GM19193 (cell line): ENCODE measurements around the gene ATF3.

Source experiments
- POLR2A ChIP-seq: IDR thresholded peaks from 4 replicates; pipeline ENCODE4 v1.6.1; 2011; ENCODE audit not compliant: insufficient read depth, insufficient read length; ENCODE audit errors: extremely low read depth

ATF3 gene

DNA sequence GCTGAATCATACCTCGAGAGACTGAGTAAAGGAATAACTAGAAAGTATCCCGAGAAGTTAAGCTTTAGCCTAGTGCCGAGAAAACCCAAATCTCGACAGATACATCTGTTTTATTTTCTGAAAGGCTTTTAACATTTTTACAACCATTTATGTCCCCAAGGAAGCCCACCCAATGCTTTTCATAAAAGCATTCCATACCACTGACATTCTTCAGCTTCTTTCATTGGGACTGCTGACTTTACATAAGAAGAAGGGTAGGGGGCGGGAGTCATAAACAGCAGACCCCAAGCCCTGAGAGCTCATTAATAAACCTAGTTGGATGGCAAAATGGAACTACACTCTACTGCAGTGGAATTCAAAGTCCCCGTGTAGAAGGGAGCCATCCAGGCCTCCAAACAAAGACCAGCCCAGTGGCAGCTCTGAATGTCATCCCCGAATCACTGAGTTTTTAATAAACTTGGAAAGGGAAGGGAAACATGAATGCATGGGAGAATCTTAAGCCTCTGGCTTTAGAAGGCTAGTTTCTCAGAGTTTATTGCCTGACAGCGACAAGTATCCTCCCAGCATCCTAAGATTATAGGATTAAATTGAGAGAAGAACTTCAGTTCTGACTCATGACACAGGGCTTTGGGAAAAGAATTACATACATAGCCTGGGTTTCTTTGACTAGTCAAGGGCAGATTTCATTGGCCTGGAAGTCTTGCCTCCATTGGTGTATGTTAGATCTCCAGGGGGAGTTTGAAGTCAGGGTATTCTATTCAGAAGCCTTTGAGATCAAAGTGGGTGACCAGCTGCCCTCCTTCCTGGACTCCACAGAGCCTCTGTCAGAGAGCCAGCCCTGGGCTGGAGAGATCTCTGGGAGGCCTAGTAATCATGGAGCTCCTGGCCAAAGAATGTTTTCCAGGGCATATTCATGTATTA lies 3.7 kb downstream of the ATF3 start:
- no peak for TF ChIP-seq POLR2A

GRCh38 chr1:212613440-212614335 lies 5.1 kb downstream of the ATF3 start:
- no peak for TF ChIP-seq POLR2A

DNA sequence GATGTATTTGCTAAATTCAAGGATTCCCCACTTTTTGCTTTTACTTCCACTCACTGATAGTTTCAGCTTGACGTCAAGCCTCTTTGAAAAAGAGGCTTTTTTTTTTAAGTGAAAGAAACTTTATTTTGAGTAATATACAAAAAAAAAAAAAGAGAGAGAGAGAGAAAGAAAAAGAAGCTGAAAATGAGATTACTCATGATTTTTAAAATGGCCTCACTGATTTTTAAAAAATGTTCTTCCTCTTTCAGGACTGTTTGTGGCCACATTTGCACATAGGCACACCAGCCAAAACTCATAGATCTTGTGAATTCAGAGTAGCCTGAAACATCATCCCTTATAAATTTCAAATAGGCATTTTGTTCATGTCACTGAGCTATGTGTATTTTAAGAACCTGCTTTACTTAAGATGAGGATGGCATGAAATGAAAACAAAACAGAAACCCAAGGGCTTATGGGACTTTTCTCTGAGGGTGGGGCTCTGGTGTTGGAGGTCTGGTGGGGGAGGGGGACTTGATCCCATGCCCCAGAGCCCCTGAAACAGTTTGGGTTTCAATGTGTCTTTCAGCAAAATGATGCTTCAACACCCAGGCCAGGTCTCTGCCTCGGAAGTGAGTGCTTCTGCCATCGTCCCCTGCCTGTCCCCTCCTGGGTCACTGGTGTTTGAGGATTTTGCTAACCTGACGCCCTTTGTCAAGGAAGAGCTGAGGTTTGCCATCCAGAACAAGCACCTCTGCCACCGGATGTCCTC lies 6.1 kb downstream of the ATF3 start:
- no peak for TF ChIP-seq POLR2A

GRCh38 chr1:212615201-212615470 lies 6.6 kb downstream of the ATF3 start:
- TF ChIP-seq POLR2A, result no peak

DNA sequence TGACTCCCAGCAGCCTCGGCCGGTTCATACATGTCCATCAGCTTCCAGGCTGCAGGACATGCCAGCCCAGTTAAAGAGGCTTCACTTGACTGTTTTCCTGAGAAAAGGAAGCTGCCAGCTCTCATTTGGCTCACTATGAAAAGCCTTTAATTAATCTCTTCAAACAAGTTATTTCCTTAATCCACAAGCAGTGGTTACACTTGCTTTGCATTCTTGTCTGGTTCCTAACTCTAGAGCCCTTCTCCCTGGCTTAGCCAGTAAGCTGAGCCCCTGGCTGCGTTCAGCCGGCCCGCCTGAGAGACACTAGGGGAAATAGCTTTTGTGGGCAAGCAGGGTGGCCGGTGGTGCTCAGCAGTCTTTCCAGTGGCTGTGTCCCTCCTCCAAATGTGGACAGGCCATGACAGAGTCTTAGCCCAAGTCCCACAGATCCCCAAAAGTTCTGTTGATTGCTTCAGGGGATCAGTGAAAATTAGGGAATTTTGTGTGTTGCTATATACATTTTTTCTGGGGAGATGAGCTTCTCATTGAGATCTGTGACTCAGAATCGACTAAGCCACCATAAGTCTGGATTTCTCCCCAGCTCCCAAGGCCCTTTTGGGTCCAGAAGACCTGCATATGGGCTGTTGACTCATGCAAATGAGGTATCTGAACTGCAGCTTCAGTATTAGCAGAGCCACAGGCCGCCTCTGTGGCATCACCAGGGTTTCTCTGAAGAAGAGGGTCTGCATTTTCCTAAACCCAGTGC lies 10.1 kb downstream of the ATF3 start:
- TF ChIP-seq POLR2A, result no peak

- no peak for TF ChIP-seq POLR2A
Measured at GRCh38 chr1:212620293-212620692, 11.7 kb downstream of the ATF3 start.

DNA sequence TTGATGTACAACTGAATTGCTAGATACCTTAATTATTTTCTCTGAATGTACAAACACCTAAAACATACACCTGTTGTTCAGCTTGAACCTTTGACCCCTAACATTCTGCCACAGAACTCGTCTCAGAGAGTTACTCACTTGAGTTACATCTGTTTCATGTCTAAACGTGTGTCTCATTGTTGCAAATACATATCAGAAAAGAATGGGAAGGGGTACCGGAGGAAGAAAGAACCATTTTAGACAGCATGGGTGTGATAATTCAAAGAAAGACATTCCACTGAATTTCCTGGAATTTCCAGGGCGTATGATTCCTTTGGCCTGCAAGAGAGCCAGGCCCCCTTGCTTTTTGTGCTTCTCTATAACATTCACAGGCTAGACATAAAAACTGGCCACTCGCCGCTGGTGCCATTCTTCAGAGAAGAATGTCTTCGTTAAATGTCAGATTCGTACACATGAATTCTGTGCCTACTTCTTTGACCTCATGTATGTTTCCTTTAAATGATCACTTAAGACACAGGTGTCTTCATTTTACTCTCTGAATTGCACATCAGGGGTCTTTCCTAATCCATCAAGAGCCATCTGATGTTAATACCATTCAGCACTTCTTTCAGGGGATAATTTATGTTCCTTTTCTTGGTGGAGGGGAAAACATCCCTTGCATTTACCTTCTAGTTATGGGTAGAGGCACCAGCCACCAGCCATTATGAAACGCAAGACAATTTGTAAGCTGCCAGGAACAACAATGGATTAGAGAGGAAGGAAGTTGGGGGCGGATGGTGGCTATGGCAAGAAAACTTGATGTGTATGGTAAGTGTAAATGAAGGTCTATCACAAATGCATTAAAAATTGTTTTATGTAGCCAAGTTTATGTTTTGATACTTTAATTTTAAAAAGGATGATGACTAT lies 12.7 kb downstream of the ATF3 start:
- TF ChIP-seq POLR2A, result no peak

- TF ChIP-seq POLR2A, result no peak
Measured at GRCh38 chr1:212621949-212622305, 13.4 kb downstream of the ATF3 start.

GRCh38 chr1:212622467-212622866 lies 13.9 kb downstream of the ATF3 start:
- TF ChIP-seq POLR2A, result no peak

DNA sequence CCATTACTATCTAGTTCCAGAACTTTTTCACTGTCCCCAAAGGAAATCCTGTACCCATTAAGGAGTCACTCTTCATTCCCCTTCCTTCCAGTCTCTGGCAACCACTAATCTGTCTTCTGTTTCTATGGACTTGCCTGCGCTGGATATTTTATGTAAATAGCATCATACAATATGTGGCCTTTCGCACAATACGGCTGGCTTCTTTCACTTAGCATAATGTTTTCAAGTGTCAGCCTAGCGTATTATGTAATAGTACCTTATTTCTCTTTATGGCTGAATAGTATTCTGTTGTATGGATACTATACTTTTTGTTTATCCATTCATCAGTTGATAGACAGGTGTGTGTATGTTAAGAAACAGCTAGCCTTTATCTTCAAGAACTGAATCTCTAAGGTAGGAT lies 14.3 kb downstream of the ATF3 start:
- TF ChIP-seq POLR2A, result no peak

- no peak for TF ChIP-seq POLR2A
Measured at GRCh38 chr1:212623603-212624002, 15.0 kb downstream of the ATF3 start.

- TF ChIP-seq POLR2A, result no peak
Measured at GRCh38 chr1:212624976-212625501, 16.5 kb downstream of the ATF3 start.

DNA sequence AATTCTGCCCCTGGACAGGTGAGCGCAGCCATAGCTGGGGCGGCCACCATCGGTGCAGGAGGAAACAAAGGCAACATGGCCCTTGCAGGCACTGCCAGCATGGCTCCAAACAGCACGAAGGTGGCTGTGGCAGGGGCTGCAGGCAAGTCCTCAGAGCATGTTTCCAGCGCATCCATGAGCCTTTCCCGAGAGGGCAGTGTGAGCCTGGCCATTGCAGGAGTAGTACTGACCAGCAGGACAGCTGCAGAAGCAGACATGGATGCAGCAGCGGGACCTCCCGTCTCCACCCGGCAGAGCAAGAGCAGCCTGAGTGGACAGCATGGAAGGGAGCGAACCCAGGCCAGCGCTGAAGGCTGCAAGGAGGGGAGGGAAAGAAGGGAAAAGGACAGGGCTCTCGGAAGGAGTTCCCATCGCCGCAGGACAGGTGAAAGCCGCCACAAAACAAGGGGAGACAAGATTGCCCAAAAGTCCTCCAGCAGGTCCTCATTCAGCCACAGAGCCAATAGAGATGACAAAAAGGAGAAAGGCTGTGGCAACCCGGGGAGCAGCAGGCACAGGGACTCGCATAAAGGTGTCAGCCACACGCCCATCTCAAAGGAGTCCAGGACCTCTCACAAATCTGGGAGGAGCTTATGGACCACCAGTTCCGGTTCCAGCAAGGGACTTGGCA lies 17.4 kb downstream of the ATF3 start:
- no peak for TF ChIP-seq POLR2A

DNA sequence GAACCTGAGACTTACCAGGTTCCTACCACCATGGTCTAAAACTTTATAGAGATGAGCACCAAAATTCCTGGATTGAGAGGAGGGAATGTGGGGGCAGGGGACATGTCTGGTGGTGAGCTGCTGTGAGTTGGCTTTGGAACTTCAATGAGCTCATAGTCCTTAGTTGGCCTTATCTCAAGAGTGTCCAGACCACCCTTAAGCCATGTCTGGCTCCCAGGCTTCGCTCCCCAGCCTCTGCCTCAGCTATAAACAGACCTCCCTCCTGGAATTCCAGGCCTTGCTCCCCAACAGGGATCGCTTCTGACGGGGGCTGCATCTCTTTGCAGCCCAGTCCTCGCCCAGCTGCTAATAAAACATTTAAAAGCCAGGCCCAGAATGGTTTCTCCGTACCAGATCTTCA lies 19.5 kb downstream of the ATF3 start:
- TF ChIP-seq POLR2A, result no peak
